NCI-H1436 (cell line): ENCODE data around the gene NSUN3.
"Not testable (repeated sequence)": the region's sequence is repeated elsewhere in the genome, so short reads cannot be mapped to it uniquely, and the experiment has no call there.

Source experiments
- DNase-seq: peaks from one replicate; lab custom pipeline; 2025; lab: John Stamatoyannopoulos, UW

NSUN3 gene

GRCh38 chr3:94069194-94069813 lies 6.4 kb downstream of the NSUN3 start:
- DNase-seq = no peak

- no peak for DNase-seq
These were observed 7.6 kb downstream of the NSUN3 start for GRCh38 chr3:94070341-94070911.

- no peak for DNase-seq
These were observed 8.9 kb downstream of the NSUN3 start for GRCh38 chr3:94071713-94072284.

- DNase-seq = no peak
These were observed 13.2 kb downstream of the NSUN3 start for GRCh38 chr3:94076055-94076454.

DNA sequence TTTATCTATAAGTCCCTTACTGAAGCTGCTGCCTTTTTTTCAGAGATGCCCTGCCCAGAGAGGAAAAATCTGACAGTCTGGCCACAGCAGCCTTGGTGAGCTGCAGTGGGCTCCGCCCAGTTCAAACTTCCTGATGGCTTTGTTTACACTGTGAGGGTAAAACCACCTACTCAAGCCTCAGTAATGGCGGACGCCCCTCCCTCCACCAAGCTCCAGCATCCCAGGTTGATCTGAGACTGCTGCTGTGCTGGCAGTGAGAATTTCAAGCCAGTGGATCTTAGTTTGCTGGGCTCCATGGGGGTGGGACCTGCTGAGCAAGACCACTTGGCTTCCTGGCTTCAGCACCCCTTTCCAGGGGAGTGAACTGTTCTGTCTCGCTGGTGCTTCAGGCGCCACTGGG lies 17.7 kb downstream of the NSUN3 start:
- not testable (repeated sequence) for DNase-seq

DNA sequence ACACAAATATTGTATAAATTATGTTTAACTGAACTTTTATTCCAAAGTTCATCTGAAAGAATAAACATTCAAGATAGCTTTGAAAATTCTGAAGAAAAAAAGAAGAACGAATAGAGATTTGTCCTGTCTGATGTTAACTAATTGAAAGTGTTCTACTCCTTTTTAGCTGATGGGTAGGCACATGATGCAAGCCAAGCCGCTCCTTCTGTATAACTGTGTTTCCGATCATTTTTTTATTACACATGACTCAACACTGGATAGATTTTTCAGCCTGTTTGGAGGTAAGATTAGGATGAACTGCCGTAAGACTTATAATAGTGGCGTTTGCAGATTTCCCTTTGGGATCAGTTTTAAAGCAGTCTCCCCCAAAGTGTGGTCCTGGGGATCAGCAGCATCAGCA lies 19.0 kb downstream of the NSUN3 start:
- DNase-seq = no peak

GRCh38 chr3:94082391-94082937 lies 19.6 kb downstream of the NSUN3 start:
- no peak for DNase-seq

DNA sequence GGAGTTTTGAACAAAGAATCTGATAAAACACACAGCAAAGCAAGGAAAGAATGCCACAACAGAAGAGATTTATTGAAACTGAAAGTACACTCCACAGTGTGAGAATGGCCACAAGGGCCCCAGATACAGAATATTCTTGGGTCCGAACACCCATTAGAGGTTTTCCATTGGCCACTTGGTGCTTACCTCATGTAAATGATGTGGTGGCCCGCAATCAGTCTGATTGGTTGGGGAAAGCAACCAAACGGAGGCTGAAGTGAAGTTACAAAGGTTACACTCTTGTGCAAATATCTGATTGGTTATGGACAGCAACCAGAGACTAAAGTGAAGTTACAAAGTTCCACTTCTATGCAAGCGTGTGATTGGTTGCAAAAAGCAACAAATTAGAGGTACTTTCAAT lies 20.4 kb downstream of the NSUN3 start:
- DNase-seq = no peak

GRCh38 chr3:94089126-94089525 lies 26.3 kb downstream of the NSUN3 start:
- no peak for DNase-seq

DNA sequence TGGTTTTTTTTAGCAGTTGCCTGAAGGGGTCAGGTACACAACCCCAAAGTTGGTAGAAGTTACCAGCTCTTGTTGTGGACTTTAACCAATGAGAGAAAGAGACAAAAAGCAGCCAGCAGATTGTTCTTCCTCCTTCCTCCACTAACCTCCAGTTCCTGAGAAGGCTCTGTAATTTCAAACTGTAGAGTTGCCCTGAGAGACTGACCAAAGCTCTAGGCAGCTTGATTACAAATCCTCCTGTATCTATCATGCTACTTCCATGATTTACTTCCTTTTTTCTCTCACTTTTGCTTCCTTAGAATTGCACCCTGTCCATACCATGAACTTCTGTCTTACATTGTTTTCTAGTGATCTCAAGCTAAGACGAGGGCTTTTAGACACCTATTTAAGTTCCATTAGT lies 29.2 kb downstream of the NSUN3 start:
- DNase-seq = no peak

GRCh38 chr3:94093151-94093550 lies 30.3 kb downstream of the NSUN3 start:
- no peak for DNase-seq

DNA sequence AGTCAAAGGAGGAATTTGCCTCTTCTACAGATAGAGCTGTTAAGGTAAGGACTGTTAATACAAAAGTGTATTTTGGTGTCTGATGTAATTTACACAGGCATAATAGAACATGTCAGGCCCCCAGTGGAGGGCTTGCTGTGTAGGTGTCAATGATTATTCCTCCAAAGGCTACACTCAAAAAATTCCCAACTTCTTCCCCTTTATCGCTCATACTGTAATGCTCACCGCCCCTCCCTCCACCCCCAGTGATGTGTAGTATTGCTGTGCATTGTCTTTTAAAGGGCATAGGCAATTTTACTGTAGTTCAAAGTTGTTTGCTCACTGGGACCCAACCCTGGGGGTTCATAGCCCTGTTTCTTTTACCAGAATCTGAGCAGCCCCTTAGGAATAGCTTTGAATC lies 32.2 kb downstream of the NSUN3 start:
- DNase-seq = no peak

DNA sequence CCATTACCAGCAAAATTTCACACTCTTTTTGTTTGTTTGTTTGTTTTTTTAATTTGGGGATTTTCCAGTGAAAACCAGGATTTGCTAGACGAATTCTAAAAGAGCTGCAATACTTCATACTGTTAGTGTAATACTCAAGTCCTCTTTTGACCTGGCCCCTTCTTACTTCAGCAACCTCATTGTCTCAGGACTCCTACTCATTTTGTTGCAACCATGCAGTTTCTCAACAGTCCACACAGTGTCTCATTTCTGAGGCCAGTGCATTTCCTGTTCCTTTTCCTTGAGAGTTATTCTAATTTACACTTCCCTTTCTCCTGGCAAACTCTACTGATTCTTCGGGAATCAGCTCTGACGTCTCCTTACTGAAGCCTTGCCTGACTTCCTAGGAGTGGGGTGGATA lies 35.6 kb downstream of the NSUN3 start:
- no peak for DNase-seq

DNA sequence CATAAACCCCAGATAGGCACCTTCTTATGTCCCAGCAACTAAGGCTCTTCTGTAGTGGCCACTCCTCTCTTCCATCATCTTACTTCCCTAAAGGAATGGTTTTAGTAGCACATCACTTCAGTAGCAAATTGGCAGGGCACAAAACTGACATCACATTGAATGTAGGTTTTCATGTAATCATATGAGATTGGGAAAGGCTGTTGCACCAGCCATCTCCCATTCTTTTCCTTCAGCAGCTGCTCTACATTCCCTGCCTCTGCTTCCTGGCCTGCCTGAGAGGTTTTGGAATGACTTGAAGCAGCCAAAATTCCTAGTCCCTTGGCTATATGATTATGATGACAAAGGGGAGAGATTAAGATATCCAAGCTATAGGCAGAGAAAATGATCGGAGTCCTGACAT lies 36.5 kb downstream of the NSUN3 start:
- DNase-seq = no peak

GRCh38 chr3:94101860-94102259 lies 39.0 kb downstream of the NSUN3 start:
- DNase-seq = no peak

- DNase-seq = no peak
These were observed 43.4 kb downstream of the NSUN3 start for GRCh38 chr3:94106268-94106667.

- not testable (repeated sequence) for DNase-seq
These were observed 47.4 kb downstream of the NSUN3 start for GRCh38 chr3:94110232-94110631.

- no peak for DNase-seq
These were observed 48.0 kb downstream of the NSUN3 start for GRCh38 chr3:94110854-94111253.

- no peak for DNase-seq
These were observed 51.8 kb downstream of the NSUN3 start for GRCh38 chr3:94114666-94115065.

DNA sequence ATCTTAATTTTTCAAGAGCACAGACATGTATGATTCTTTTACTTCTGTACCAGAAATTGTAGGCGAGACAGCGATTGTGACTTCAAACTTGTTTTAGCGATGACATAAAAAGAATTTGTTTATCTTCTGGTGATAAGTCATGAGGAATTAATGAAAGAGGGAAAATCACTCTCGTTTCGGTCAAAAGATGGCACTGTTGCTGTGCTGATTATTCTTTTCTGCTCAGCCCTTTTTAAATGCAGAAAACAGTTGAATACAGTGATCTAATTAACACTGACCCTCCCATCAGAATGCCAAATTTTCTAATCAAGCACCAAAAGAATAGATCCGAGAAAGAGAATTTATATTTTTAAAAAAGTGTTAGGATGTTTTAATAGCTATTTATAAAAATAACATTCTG lies 52.6 kb downstream of the NSUN3 start:
- no peak for DNase-seq

GRCh38 chr3:94117729-94118128 lies 54.9 kb downstream of the NSUN3 start:
- no peak for DNase-seq

DNA sequence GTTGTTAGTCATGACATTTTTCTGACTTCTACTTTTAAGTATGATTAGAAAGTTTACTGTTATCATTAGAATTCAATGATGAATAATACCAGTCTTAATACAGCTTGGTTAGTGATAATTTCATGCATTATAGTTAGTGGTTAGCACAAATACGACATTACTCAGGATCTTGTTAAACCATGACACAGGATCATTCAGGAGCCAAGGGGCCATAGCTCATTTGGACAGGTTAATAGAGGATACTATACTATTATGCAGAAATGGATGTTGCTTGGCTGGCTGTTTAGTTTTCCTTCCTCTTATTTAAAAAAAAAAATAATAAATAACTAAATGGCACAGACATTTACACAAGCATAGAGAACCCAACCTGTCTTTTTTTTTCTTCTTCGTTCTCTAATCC lies 55.5 kb downstream of the NSUN3 start:
- no peak for DNase-seq

GRCh38 chr3:94121161-94121560 lies 58.3 kb downstream of the NSUN3 start:
- DNase-seq = no peak

- peak; percentile 51 for DNase-seq
These were observed 64.3 kb downstream of the NSUN3 start for GRCh38 chr3:94127115-94127514.
